CD14-positive monocyte (primary cell): ENCODE measurements around the gene ALLC. TPM values are rescaled to one million over a fixed set of nuclear protein-coding genes. Genes with fewer than 3 reads are reported as not detected.

Experiments
- DNase-seq, 3 donors: peaks; one replicate each; pipeline ENCODE4 v3.0.0-alpha.2; 2011 to 2022
- H2AFZ ChIP-seq: 2 replicates; pipeline ENCODE4 v1.6.0; 2012; ENCODE audit warnings: mild to moderate bottlenecking, low read depth, low read length, inconsistent platforms; ENCODE audit not compliant: insufficient read depth, poor library complexity, severe bottlenecking
- H3K27ac ChIP-seq, 2 donors: 1 replicate in 1 of 2; 2 replicates in 1 of 2; pipeline ENCODE4 v1.5.1; 2012 to 2013; ENCODE audit warnings: low read length in 2 of 2, control low read depth in 1 of 2, inconsistent platforms in 1 of 2, low read depth in 1 of 2, mild to moderate bottlenecking in 1 of 2
- H3K27me3 ChIP-seq, 2 donors: one replicate each; pipeline versions ENCODE4 v1.6.0 to v1.6.1; 2011 to 2013; ENCODE audit warnings: low read length in 2 of 2; ENCODE audit not compliant: control insufficient read depth in 2 of 2, insufficient read depth in 2 of 2
- H3K36me3 ChIP-seq, 2 donors: replicated peaks in 1 of 2; 1 replicate in 1 of 2; 2 replicates in 1 of 2; pipeline versions ENCODE4 v1.5.1 to v1.6.1; 2012 to 2013; ENCODE audit warnings: low read length in 2 of 2, control low read depth in 1 of 2, inconsistent platforms in 1 of 2, mild to moderate bottlenecking in 1 of 2; ENCODE audit not compliant: insufficient read depth in 2 of 2, control insufficient read depth in 1 of 2
- H3K4me1 ChIP-seq, 2 donors: 1 replicate in 1 of 2; 2 replicates in 1 of 2; pipeline versions ENCODE4 v1.5.1 to v1.6.1; 2012 to 2013; ENCODE audit warnings: low read length in 2 of 2, control low read depth in 1 of 2, inconsistent platforms in 1 of 2, mild to moderate bottlenecking in 1 of 2, moderate library complexity in 1 of 2; ENCODE audit not compliant: insufficient read depth in 2 of 2, control insufficient read depth in 1 of 2
- H3K4me2 ChIP-seq: replicated peaks from 2 replicates; pipeline ENCODE3; 2012; ENCODE audit warnings: low read length, moderate library complexity, mild to moderate bottlenecking; ENCODE audit not compliant: poor library complexity, severe bottlenecking; ENCODE audit errors: extremely low read depth
- H3K4me3 ChIP-seq, 3 experiments: fragments of 200-600 bp in 1 of 3; sonication (generic) in 1 of 3; replicated peaks in 1 of 3; 1 replicate in 2 of 3; 2 replicates in 1 of 3; pipeline ENCODE4 v1.5.1; 2011 to 2013; ENCODE audit warnings: low read length in 3 of 3, mild to moderate bottlenecking in 3 of 3, control low read depth in 2 of 3, low read depth in 2 of 3, inconsistent platforms in 1 of 3, moderate library complexity in 1 of 3
- H3K79me2 ChIP-seq: 2 replicates; pipeline ENCODE4 v1.6.0; 2012; ENCODE audit warnings: mild to moderate bottlenecking, control low read depth, inconsistent platforms, low read length, moderate library complexity; ENCODE audit not compliant: insufficient read depth
- H3K9ac ChIP-seq: 2 replicates; pipeline ENCODE4 v1.6.0; 2017; ENCODE audit warnings: low read length, mild to moderate bottlenecking; ENCODE audit not compliant: insufficient read depth, poor library complexity, severe bottlenecking
- H3K9me3 ChIP-seq, 2 donors: replicated peaks in 1 of 2; 1 replicate in 1 of 2; 2 replicates in 1 of 2; pipeline versions ENCODE4 v1.5.1 to v1.6.1; 2012 to 2013; ENCODE audit warnings: low read length in 2 of 2, control low read depth in 1 of 2; ENCODE audit not compliant: control insufficient read depth in 1 of 2, insufficient read depth in 1 of 2
- H4K20me1 ChIP-seq: 2 replicates; pipeline ENCODE4 v1.6.0; 2012; ENCODE audit warnings: mild to moderate bottlenecking, low read length, control low read depth, moderate library complexity; ENCODE audit not compliant: insufficient read depth
- H3K27ac Mint-ChIP-seq, 7 donors: one replicate each; pipeline ENCODE4 v1.8.0; 2020; ENCODE audit warnings: mild to moderate bottlenecking in 7 of 7, mixed read lengths in 7 of 7, moderate library complexity in 6 of 7, inconsistent platforms in 2 of 7
- H3K27me3 Mint-ChIP-seq, 3 donors: one replicate each; pipeline ENCODE4 v1.8.0; 2021 to 2022; ENCODE audit warnings: low read depth in 3 of 3, mild to moderate bottlenecking in 3 of 3, mixed read lengths in 3 of 3, moderate library complexity in 3 of 3, inconsistent platforms in 1 of 3
- H3K36me3 Mint-ChIP-seq, 2 donors: one replicate each; pipeline ENCODE4 v1.8.0; 2020; ENCODE audit warnings: mixed read lengths in 2 of 2, inconsistent platforms in 1 of 2, mild to moderate bottlenecking in 1 of 2
- H3K4me1 Mint-ChIP-seq: one replicate; pipeline ENCODE4 v1.8.0; 2020; ENCODE audit warnings: mild to moderate bottlenecking, mixed read lengths
- H3K4me3 Mint-ChIP-seq, 2 donors: one replicate each; pipeline ENCODE4 v1.8.0; 2020; ENCODE audit warnings: mild to moderate bottlenecking in 2 of 2, mixed read lengths in 2 of 2, moderate library complexity in 1 of 2
- H3K9me3 Mint-ChIP-seq, 7 donors: one replicate each; pipeline ENCODE4 v1.8.0; 2020 to 2022; ENCODE audit warnings: mixed read lengths in 7 of 7, mild to moderate bottlenecking in 6 of 7, moderate library complexity in 6 of 7, inconsistent platforms in 2 of 7
- CTCF ChIP-seq: fragments of 200-600 bp; IDR thresholded peaks from one replicate; pipeline ENCODE4 v1.8.0; 2022; ENCODE audit warnings: antibody characterized with exemption, mild to moderate bottlenecking
- WGBS: methylation state at CpG from one replicate; pipeline ENCODE4 v1.1.5; 2013; ENCODE audit warnings: missing lambda C conversion rate; ENCODE audit not compliant: insufficient coverage; 5-methylcytosine and 5-hydroxymethylcytosine counted together
- intact Hi-C, 2 donors: fragments of 100-400 bp; cut with micrococcal nuclease; formaldehyde crosslinking; loops; one replicate each; pipeline versions ENCODE4 v1.15.0 to v1.15.1; 2023
- polyA plus RNA-seq, 3 donors: library from polyadenylated mRNA; depleted of rRNA in 1 of 3; unstranded in 2 of 3; stranded (reverse) in 1 of 3; fragments of 300-500 nt in 2 of 3; fragments of >200 nt in 1 of 3; fragmentation: Illumina TruSeq in 2 of 3; gene quantifications; 1 replicate in 2 of 3; 2 replicates in 1 of 3; pipeline ENCODE4 v1.2.3, GENCODE V29; 2012 to 2021

ALLC gene
- polyA plus RNA-seq, 3 donors = not detected

GRCh38 chr2:3645745-3646389, 12.1 kb upstream of the ALLC start:
- Histone ChIP-seq H3K27me3 (no peaks in the 10 kb centered on the region), H3K4me1 (no peaks in the 10 kb centered on the region), H3K4me2 (no peak overlapping the region), H3K79me2 (no peaks in the 10 kb centered on the region), H3K9ac (no peak overlapping the region), H3K36me3 (no peaks in the 10 kb centered on the region), H3K4me3 (no peak overlapping the region), H3K27ac (no peak overlapping the region), H4K20me1 (no peaks in the 10 kb centered on the region), H3K9me3 (no peaks in the 10 kb centered on the region), H2AFZ (no peak overlapping the region)
- Mint-ChIP-seq H3K4me3 (no peak overlapping the region), H3K27ac (peak overlapping the region in 1 of 7 donors; percentile 18), H3K36me3 (no peaks in the 10 kb centered on the region), H3K9me3 (peaks cover 0 to 2% (median 0%) of the 10 kb centered on the region in 7 donors), H3K4me1 (peaks cover 2% of the 10 kb centered on the region), H3K27me3 (peaks cover under 1 to 7% (median 3%) of the 10 kb centered on the region in 3 donors)
- WGBS = 94% methylated on average over 3 of the region's 10 CpGs
- intact Hi-C loops = loop anchor here in 1 of 2 donors (5.0 kb wide), 1 partner anchor 219 kb away; no protein-coding TSS in a partner anchor
- no peak for TF ChIP-seq CTCF
- no peak for DNase-seq

- H3K27ac Mint-ChIP-seq = no peak overlapping the region
- no peak for DNase-seq
- no peak overlapping the region for H3K9ac ChIP-seq
- H4K20me1 ChIP-seq = no peaks in the 10 kb centered on the region
- no peak overlapping the region for H3K4me2 ChIP-seq
- 100% methylated on average over 3 of the region's 8 CpGs for WGBS
- intact Hi-C loops = loop anchor here in 1 of 2 donors (5.0 kb wide), 1 partner anchor 219 kb away; no protein-coding TSS in a partner anchor
- no peak overlapping the region for H3K27ac ChIP-seq
- no peak overlapping the region for H2AFZ ChIP-seq
- no peaks in the 10 kb centered on the region for H3K79me2 ChIP-seq
- H3K9me3 Mint-ChIP-seq = peaks cover 0 to 2% (median 0%) of the 10 kb centered on the region in 7 donors
- no peaks in the 10 kb centered on the region for H3K36me3 Mint-ChIP-seq
- H3K27me3 Mint-ChIP-seq = peaks cover 5 to 13% (median 6%) of the 10 kb centered on the region in 3 donors
- peaks cover 0 to 1% of the 10 kb centered on the region in 2 donors for H3K4me1 ChIP-seq
- H3K9me3 ChIP-seq = no peaks in the 10 kb centered on the region
- H3K4me1 Mint-ChIP-seq = peaks cover 6% of the 10 kb centered on the region
- no peak overlapping the region for H3K4me3 Mint-ChIP-seq
- TF ChIP-seq CTCF = no peak
- H3K27me3 ChIP-seq = peaks cover 0 to 2% of the 10 kb centered on the region in 2 donors
- H3K36me3 ChIP-seq = no peaks in the 10 kb centered on the region
- no peak overlapping the region for H3K4me3 ChIP-seq
Observed at GRCh38 chr2:3646446-3646845, 11.6 kb upstream of the ALLC start.
